HG02642 (cell line): Measurements from ENCODE around the gene DNAJC17.

ENCODE experiments used
- ATAC-seq: cut with Tn5 transposase; IDR thresholded peaks from one replicate; pipeline ENCODE4 v1.9.1; 2021; ENCODE audit warnings: mild to moderate bottlenecking; ENCODE audit not compliant: unreplicated experiment, poor library complexity

Gene DNAJC17

DNA sequence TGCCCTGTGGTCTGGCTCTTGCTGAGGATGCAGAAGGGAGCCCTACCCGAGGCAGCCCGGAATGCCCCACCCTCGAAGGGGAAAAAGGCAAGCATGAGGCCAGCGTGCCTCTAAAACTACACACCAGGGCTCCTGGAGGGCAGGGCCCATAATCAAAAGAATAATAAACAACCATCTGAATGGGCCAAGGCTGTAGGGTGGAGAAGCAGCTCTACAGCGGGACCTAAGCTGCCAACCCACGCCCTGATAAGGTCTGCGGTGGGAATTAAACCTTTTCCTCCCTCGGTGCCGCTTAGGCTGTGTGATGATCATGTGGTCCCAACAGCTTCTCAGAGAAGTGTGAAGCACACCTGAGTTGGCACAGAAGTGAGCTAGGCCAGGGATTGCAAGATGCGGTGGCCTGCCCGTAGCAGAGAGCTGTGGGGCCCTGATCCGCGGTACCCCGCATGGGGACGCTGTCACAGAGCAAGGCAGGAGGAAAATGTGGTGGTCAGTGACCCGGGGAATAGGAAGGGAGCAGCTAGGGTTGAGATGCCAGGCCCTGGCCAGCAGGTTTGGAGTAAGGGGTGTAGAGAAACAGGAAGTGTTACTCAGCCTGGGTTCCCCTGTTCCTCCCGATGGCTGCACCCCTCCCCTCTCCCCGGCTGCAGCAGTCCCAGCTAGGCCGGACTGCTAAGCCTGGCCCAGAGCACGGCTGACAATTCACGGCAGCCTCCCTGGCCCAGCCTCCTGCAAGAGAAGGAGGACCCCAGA, 38.6 kb downstream of the DNAJC17 start:
- ATAC-seq, result peak; percentile 6

GRCh38 chr15:40767838-40768500, 39.3 kb downstream of the DNAJC17 start:
- no peak for ATAC-seq

DNA sequence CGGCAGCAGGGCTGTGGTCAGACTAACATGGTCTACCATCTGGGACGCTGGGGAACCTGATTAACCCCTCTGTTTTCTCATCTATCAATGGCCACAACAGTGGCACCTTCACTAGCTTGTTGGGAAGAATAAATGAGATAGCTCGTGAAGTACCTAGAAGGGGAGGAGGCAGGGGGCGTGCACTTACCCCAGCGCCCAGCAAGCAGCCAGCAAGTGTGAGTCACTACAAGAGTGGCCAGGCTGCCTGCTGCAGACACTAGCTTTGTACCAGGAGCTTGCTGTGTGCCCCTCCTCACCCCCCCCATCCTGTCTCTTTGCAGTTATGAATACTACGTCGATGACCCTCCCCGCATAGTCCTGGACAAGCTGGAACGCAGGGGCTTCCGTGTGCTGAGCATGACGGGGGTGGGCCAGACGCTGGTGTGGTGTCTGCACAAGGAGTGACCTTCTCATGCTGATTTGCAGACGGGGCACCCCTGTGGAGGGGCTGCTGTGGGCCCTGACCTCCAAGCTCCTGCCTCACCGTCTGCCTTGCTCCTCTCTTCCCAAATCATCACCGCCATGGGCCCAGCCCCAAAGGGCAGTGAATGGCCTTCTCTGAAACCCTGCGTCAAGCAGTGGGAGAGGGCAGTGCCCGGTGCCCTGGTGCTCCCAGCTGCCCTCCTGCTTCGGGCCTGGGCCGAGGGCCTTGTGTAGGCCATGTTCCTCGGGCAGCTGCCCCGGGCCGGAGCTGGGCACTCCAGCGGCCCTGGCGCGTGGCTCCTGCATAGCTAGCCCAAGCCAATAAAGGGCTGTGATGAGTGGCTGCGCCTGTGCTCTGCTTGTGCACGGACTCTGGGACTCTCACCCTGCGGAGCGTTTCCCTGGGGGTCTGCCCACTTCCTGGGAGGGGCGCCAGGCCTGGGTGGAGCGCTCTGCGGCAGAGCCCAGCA, 40.1 kb downstream of the DNAJC17 start:
- no peak for ATAC-seq

- ATAC-seq, result no peak
Measured at GRCh38 chr15:40766194-40766815, 41.0 kb downstream of the DNAJC17 start.

DNA sequence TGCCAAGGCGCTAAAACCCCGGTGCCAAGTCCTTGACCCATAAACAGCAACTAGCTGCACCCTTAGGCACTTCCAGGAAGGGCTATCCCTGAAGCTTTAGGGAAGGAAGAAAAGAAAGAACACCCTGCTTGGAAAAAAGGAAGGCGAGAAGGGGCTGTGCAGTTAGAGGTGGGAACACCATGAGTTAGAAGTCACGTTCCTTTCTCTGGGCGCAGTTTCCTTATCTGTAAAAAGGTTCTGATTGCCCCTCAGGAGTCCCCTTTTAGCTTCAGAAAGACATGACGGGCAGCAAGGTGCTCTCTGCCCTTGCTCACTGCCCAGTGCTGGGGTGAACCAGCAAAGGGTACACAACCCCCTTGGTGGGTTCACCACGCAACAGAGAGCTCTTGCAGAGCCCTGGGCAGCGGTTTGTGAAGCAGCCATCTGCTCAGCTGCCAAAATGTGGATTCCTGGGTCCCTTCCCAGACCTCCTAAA, 42.6 kb downstream of the DNAJC17 start:
- no peak for ATAC-seq

GRCh38 chr15:40763801-40764628, 43.3 kb downstream of the DNAJC17 start, which contains the start of gene GCHFR:
TSS of gene GCHFR (plus strand) at chr15:40764068. CDS start at chr15:40764181, 113 bp downstream.
- peak; percentile 58 for ATAC-seq

- ATAC-seq, result peak; percentile 3
Measured at GRCh38 chr15:40762919-40763800, 44.1 kb downstream of the DNAJC17 start.

DNA sequence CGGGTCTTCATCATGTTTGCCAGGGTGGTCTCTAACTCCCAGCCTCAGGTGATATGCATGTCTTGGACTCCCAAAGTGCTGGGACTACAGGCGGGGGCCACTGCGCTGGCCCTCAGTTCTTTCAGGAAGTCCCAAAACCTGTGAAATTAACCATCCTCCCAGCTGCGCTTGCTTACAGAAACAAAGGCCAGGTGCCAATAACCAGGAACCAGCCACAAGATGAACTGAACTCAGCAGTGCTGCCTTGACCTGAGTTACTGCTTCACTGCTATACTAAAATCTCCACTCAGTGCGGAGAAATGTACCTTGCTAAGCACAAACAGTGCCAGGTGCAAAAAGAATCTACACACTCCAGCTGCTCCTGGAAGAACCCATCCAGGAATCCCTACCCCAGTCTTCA, 47.3 kb downstream of the DNAJC17 start:
- no peak for ATAC-seq

GRCh38 chr15:40756938-40757337, 50.3 kb downstream of the DNAJC17 start:
- ATAC-seq, result no peak

DNA sequence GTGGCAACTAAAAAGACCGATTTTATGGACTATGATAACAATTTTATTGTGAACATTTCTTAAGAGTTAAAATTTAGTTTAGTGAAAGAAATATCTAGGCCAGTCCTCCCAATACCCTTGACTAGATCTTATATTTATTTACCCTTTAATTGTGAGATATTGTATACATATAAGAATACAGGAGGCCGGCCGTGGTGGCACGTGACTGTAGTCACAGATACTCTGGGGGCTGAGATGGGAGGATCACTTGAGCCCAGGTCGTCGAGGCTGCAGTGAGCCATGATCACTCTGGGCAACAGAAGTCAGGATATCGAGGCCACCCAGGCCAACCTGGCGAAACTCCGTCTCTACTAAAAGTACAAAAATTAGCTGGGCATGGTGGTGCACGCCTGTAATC, 51.5 kb downstream of the DNAJC17 start:
- ATAC-seq, result no peak

DNA sequence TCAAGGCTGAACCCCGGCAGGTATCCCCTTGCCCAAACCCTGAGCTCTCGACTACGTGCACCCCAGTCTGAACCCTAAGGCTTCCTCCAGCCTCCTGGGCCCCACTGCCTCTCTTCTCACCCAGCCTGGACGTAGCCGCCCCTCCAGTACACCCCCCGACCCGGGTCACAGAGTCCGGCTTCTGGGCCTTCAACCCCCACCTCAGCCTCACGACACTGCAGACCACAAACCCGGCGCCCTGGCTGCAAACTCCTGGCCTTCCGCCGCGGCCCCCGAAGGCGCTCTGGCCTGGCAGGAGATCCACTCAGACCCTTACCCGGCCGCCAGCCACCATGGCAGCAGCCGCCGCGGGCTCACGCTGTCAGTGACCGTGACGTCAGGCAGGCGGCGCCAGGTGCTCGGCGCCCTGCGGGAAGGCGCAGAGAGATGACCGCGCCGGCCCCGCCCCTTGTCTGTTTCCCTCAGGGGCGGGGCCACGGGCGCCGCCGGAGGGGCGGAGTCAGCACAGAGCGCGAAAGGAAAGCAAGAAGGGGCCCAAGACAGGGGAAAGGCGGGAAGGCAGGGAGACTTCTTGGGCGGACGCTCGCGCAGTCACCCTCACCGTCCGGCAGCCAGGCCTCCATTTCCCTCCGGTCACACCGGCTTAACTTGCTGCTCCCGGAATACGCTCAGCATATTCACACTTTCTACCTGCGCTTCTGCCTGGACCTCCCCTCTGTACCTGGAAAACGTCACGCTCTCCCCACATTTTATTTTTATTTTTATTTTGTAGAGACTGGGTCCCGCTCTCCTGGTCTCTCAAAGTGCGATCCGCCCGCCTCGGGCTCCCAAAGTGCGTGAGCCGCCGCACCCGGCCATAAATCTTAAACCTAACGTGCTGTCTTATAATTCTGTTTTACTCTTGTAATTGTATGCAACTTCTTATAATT, 52.1 kb downstream of the DNAJC17 start, which contains the start of gene RMDN3:
Gene RMDN3 (minus strand): TSS at position 372 of the 929 bp plus-strand sequence. CDS start 471 bp downstream, outside the sequence.
- peak; percentile 92 for ATAC-seq

GRCh38 chr15:40754574-40754882, 52.7 kb downstream of the DNAJC17 start:
- ATAC-seq, result peak; percentile 5

DNA sequence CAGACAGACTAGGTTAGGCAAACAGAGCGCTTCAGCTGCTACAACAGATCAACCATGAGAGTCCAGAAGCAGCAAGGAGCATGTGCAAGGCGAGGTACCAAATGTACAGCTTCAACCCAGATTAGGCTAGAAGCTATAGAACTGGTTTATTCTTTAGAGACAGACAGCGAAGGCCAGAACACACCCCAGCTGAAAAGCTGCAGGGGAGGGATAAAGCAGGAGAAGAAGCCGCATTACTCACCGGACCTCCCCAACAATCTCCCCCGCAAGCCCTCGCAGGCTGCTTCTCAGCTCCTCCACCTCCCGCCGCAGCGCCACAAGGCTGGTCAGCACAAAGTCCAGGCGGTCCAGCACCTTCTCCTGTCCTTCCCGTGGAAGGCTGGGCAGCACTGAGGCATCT, 55.5 kb downstream of the DNAJC17 start:
- no peak for ATAC-seq

DNA sequence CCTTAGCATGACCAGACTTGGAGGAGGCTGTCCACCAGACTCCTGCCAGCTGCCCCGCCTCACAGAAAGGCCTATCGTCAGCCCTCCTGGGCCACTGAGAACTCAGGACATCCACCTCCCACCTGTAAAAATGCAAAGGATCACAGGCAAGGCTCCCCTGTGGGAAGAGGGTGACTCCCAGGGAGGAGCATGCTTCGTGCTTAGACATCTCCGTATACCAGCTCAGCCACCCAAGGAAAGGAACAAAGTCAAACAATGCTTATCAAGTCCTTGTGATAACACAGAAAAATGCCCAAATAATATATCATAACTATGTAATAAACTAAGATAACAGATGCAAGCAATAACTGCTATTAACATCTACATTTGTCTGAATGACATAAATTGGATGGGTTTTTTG, 56.4 kb downstream of the DNAJC17 start:
- ATAC-seq, result no peak

- no peak for ATAC-seq
Measured at GRCh38 chr15:40749151-40749630, 58.1 kb downstream of the DNAJC17 start.

DNA sequence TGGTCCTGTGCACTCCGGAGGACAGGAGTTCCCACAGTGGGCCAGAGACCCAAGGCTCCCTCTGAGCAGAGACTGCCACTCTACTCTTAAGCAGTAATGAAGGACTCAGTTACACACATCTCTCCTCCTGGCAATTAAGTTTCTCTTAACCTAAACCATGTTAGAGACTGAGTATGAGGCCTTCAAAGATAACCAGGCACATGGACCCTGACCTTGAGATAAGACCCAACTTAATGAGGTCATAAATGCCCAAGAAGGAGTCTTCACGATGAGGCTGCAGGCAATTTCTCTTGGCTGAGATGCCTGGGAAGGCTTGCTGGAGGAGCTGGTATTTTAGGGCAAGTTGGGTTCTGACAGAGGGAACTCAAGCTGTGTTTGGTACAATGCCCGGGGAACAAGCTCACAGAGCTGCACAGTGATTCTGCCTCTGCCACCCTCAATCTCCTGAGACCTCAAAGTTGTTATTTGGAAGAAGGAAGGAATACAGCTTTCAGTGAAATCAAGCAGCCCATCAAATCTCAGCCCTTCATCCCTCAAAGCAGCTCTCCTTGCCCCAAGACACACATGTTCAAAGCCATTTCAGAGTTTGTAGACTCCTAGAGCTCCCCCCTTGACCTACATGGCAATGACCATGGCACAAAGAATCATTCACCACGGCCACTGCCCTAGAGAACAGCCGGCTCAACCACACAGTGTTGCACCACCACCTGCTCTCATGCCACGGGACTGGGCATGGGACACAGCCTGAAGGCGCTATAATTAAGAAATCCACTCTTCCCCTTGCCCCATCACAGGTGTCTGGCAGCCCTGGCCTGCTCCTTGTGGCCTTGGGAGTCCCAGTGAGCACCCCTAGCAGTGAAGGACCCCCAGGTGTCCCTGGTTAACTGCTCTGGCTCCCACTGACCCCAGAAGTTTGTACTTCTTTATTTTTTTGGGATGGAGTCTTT, 59.3 kb downstream of the DNAJC17 start:
- ATAC-seq, result no peak
